Measurements from ENCODE around the gene RAI14.
A peak's percentile ranks its signal among the peaks of the same experiment; 100 is the strongest.

RAI14 gene

GRCh38 chr5:34657988-34658387 is 1.9 kb downstream of the RAI14 start:
- H3K4me3 ChIP-seq (ENCODE audit: extremely low read depth, insufficient read depth, low read length, poor library complexity, severe bottlenecking): peak overlapping the region; percentile 91
- peaks cover 25% of the 10 kb centered on the region for H3K36me3 ChIP-seq (ENCODE audit: control insufficient read depth, insufficient read depth, low read length)
- H3K27ac ChIP-seq (ENCODE audit: low read depth, low read length, severe bottlenecking): peak overlapping the region; percentile 91
- 20% methylated on average over 1 to 3 of the region's 4 CpGs for WGBS, 2 experiments (ENCODE audit: insufficient coverage in 2 of 2)
- no peaks in the 10 kb centered on the region for H3K4me1 ChIP-seq (ENCODE audit: control insufficient read depth, insufficient read depth, low read length, poor library complexity, severe bottlenecking)
- no peaks in the 10 kb centered on the region for H3K9me3 ChIP-seq (ENCODE audit: control insufficient read depth, low read length)

- H3K4me1 ChIP-seq (ENCODE audit: control insufficient read depth, insufficient read depth, low read length, poor library complexity, severe bottlenecking): no peaks in the 10 kb centered on the region
- H3K36me3 ChIP-seq (ENCODE audit: control insufficient read depth, insufficient read depth, low read length): peaks cover 35% of the 10 kb centered on the region
- no peak overlapping the region for H3K4me3 ChIP-seq (ENCODE audit: extremely low read depth, insufficient read depth, low read length, poor library complexity, severe bottlenecking)
- WGBS, 2 experiments (ENCODE audit: insufficient coverage in 2 of 2): 90 to 100% methylated on average over 2 to 3 of the region's 3 CpGs
- H3K9me3 ChIP-seq (ENCODE audit: control insufficient read depth, low read length): no peaks in the 10 kb centered on the region
- no peak overlapping the region for H3K27ac ChIP-seq (ENCODE audit: low read depth, low read length, severe bottlenecking)
These were observed 3.0 kb downstream of the RAI14 start for GRCh38 chr5:34659168-34659567.

GRCh38 chr5:34660444-34660843 is 4.3 kb downstream of the RAI14 start:
- Histone ChIP-seq H3K4me1 (ENCODE audit: control insufficient read depth, insufficient read depth, low read length, poor library complexity, severe bottlenecking) (no peaks in the 10 kb centered on the region), H3K4me3 (ENCODE audit: extremely low read depth, insufficient read depth, low read length, poor library complexity, severe bottlenecking) (no peak overlapping the region), H3K27ac (ENCODE audit: low read depth, low read length, severe bottlenecking) (no peak overlapping the region), H3K36me3 (ENCODE audit: control insufficient read depth, insufficient read depth, low read length) (peaks cover 35% of the 10 kb centered on the region), H3K9me3 (ENCODE audit: control insufficient read depth, low read length) (no peaks in the 10 kb centered on the region)
- WGBS, 2 experiments (ENCODE audit: insufficient coverage in 2 of 2): 93 to 95% methylated on average over 3 to 4 of the region's 4 CpGs

GRCh38 chr5:34663771-34664496 is 7.8 kb downstream of the RAI14 start:
- WGBS, 2 experiments (ENCODE audit: insufficient coverage in 2 of 2): 80 to 100% methylated on average over 1 to 5 of the region's 7 CpGs
- no peaks in the 10 kb centered on the region for H3K9me3 ChIP-seq (ENCODE audit: control insufficient read depth, low read length)
- peaks cover 59% of the 10 kb centered on the region for H3K36me3 ChIP-seq (ENCODE audit: control insufficient read depth, insufficient read depth, low read length)
- H3K27ac ChIP-seq (ENCODE audit: low read depth, low read length, severe bottlenecking): no peak overlapping the region
- H3K4me1 ChIP-seq (ENCODE audit: control insufficient read depth, insufficient read depth, low read length, poor library complexity, severe bottlenecking): peaks cover 8% of the 10 kb centered on the region
- H3K4me3 ChIP-seq (ENCODE audit: extremely low read depth, insufficient read depth, low read length, poor library complexity, severe bottlenecking): no peak overlapping the region

GRCh38 chr5:34666392-34667080 is 10.4 kb downstream of the RAI14 start:
- Histone ChIP-seq H3K4me3 (ENCODE audit: extremely low read depth, insufficient read depth, low read length, poor library complexity, severe bottlenecking) (no peak overlapping the region), H3K9me3 (ENCODE audit: control insufficient read depth, low read length) (no peaks in the 10 kb centered on the region), H3K27ac (ENCODE audit: low read depth, low read length, severe bottlenecking) (no peak overlapping the region), H3K4me1 (ENCODE audit: control insufficient read depth, insufficient read depth, low read length, poor library complexity, severe bottlenecking) (peaks cover 11% of the 10 kb centered on the region), H3K36me3 (ENCODE audit: control insufficient read depth, insufficient read depth, low read length) (peaks cover 56% of the 10 kb centered on the region)
- 85 to 90% methylated on average over 5 to 7 of the region's 8 CpGs for WGBS, 2 experiments (ENCODE audit: insufficient coverage in 2 of 2)

- peaks cover 54% of the 10 kb centered on the region for H3K36me3 ChIP-seq (ENCODE audit: control insufficient read depth, insufficient read depth, low read length)
- H3K27ac ChIP-seq (ENCODE audit: low read depth, low read length, severe bottlenecking): no peak overlapping the region
- 70 to 73% methylated on average over 4 to 5 of the region's 5 CpGs for WGBS, 2 experiments (ENCODE audit: insufficient coverage in 2 of 2)
- peaks cover 17% of the 10 kb centered on the region for H3K4me1 ChIP-seq (ENCODE audit: control insufficient read depth, insufficient read depth, low read length, poor library complexity, severe bottlenecking)
- no peaks in the 10 kb centered on the region for H3K9me3 ChIP-seq (ENCODE audit: control insufficient read depth, low read length)
- H3K4me3 ChIP-seq (ENCODE audit: extremely low read depth, insufficient read depth, low read length, poor library complexity, severe bottlenecking): no peak overlapping the region
These were observed 11.6 kb downstream of the RAI14 start for GRCh38 chr5:34667705-34668104.

- Histone ChIP-seq H3K4me1 (ENCODE audit: control insufficient read depth, insufficient read depth, low read length, poor library complexity, severe bottlenecking) (peaks cover 25% of the 10 kb centered on the region), H3K36me3 (ENCODE audit: control insufficient read depth, insufficient read depth, low read length) (peaks cover 61% of the 10 kb centered on the region), H3K4me3 (ENCODE audit: extremely low read depth, insufficient read depth, low read length, poor library complexity, severe bottlenecking) (no peak overlapping the region), H3K9me3 (ENCODE audit: control insufficient read depth, low read length) (no peaks in the 10 kb centered on the region), H3K27ac (ENCODE audit: low read depth, low read length, severe bottlenecking) (no peak overlapping the region)
- 89 to 94% methylated on average over 3 to 5 of the region's 7 CpGs for WGBS, 2 experiments (ENCODE audit: insufficient coverage in 2 of 2)
These were observed 13.9 kb downstream of the RAI14 start for GRCh38 chr5:34669931-34670516.

GRCh38 chr5:34672196-34672595 is 16.1 kb downstream of the RAI14 start:
- 100% methylated on average over 1 of the region's 1 CpG; no CpG with 5 or more reads in 1 of the 2 experiments for WGBS, 2 experiments (ENCODE audit: insufficient coverage in 2 of 2)
- Histone ChIP-seq H3K4me3 (ENCODE audit: extremely low read depth, insufficient read depth, low read length, poor library complexity, severe bottlenecking) (no peak overlapping the region), H3K36me3 (ENCODE audit: control insufficient read depth, insufficient read depth, low read length) (peaks cover 59% of the 10 kb centered on the region), H3K27ac (ENCODE audit: low read depth, low read length, severe bottlenecking) (no peak overlapping the region), H3K4me1 (ENCODE audit: control insufficient read depth, insufficient read depth, low read length, poor library complexity, severe bottlenecking) (peaks cover 25% of the 10 kb centered on the region), H3K9me3 (ENCODE audit: control insufficient read depth, low read length) (no peaks in the 10 kb centered on the region)

- H3K36me3 ChIP-seq (ENCODE audit: control insufficient read depth, insufficient read depth, low read length): peaks cover 60% of the 10 kb centered on the region
- H3K27ac ChIP-seq (ENCODE audit: low read depth, low read length, severe bottlenecking): no peak overlapping the region
- no peaks in the 10 kb centered on the region for H3K9me3 ChIP-seq (ENCODE audit: control insufficient read depth, low read length)
- WGBS, 2 experiments (ENCODE audit: insufficient coverage in 2 of 2): 96 to 100% methylated on average over 3 of the region's 4 CpGs
- H3K4me1 ChIP-seq (ENCODE audit: control insufficient read depth, insufficient read depth, low read length, poor library complexity, severe bottlenecking): peaks cover 18% of the 10 kb centered on the region
- no peak overlapping the region for H3K4me3 ChIP-seq (ENCODE audit: extremely low read depth, insufficient read depth, low read length, poor library complexity, severe bottlenecking)
These were observed 17.5 kb downstream of the RAI14 start for GRCh38 chr5:34673463-34674125.

GRCh38 chr5:34674187-34674586 is 18.1 kb downstream of the RAI14 start:
- Histone ChIP-seq H3K27ac (ENCODE audit: low read depth, low read length, severe bottlenecking) (no peak overlapping the region), H3K4me1 (ENCODE audit: control insufficient read depth, insufficient read depth, low read length, poor library complexity, severe bottlenecking) (peaks cover 16% of the 10 kb centered on the region), H3K36me3 (ENCODE audit: control insufficient read depth, insufficient read depth, low read length) (peaks cover 55% of the 10 kb centered on the region), H3K9me3 (ENCODE audit: control insufficient read depth, low read length) (no peaks in the 10 kb centered on the region), H3K4me3 (ENCODE audit: extremely low read depth, insufficient read depth, low read length, poor library complexity, severe bottlenecking) (no peak overlapping the region)
- 80 to 100% methylated on average over 1 to 2 of the region's 3 CpGs for WGBS, 2 experiments (ENCODE audit: insufficient coverage in 2 of 2)

All from mesodermal cell (in vitro differentiated cells).